ENCODE measurements around the gene UXT.

GRCh38 chrX:47646636-47647035 lies 12.3 kb downstream of the UXT start:
- TF ChIP-seq SMC3 (IDR thresholded peaks at IDR 0.05; ENCODE audit: low read depth, low read length) = no peak
- TF ChIP-seq CTCF (IDR thresholded peaks at IDR 0.05) = no peak
- TF ChIP-seq POLR2AphosphoS5 (IDR thresholded peaks at IDR 0.05; ENCODE audit: low read depth, low read length) = no peak
- TF ChIP-seq MAX (IDR thresholded peaks at IDR 0.05; ENCODE audit: low read depth) = no peak
- no peak for TF ChIP-seq TAF1 (IDR thresholded peaks at IDR 0.05; ENCODE audit: borderline replicate concordance, low read depth, low read length)

Data from SK-N-SH (cell line).